Natural killer cell (primary cell): ENCODE data around the gene LINGO4. TPM values are rescaled to one million over a fixed set of nuclear protein-coding genes. Genes with fewer than 3 reads are reported as not detected.

Experiments used
- ATAC-seq, 3 donors: fragments of 150-1000 bp in 2 of 3; fragments of 200-7000 bp in 1 of 3; cut with Tn5 transposase; 1 replicate in 1 of 3; 2 replicates in 2 of 3; pipeline ENCODE4 v1.10.0; 2021; ENCODE audit warnings: mild to moderate bottlenecking in 2 of 3, moderate library complexity in 2 of 3
- DNase-seq, 2 donors: peaks; one replicate each; pipeline versions ENCODE4 v3.0.0 to v3.0.0-alpha.2; 2013 to 2021; ENCODE audit warnings: mixed read lengths in 1 of 2
- H3K27ac ChIP-seq: one replicate; pipeline ENCODE4 v1.5.1; 2013; ENCODE audit warnings: mild to moderate bottlenecking, low read length
- H3K27me3 ChIP-seq: one replicate; pipeline ENCODE4 v1.6.1; 2013; ENCODE audit warnings: low read length; ENCODE audit not compliant: control insufficient read depth, insufficient read depth
- H3K36me3 ChIP-seq: one replicate; pipeline ENCODE4 v1.6.1; 2013; ENCODE audit warnings: low read length; ENCODE audit not compliant: control insufficient read depth, insufficient read depth
- H3K4me1 ChIP-seq: one replicate; pipeline ENCODE4 v1.6.1; 2013; ENCODE audit warnings: low read length; ENCODE audit not compliant: control insufficient read depth, insufficient read depth
- H3K4me3 ChIP-seq: one replicate; pipeline ENCODE4 v1.5.1; 2013; ENCODE audit warnings: low read length
- H3K9me3 ChIP-seq: one replicate; pipeline ENCODE4 v1.6.1; 2013; ENCODE audit warnings: low read length; ENCODE audit not compliant: control insufficient read depth, insufficient read depth
- H3K27ac Mint-ChIP-seq, 2 donors: one replicate each; pipeline ENCODE4 v1.8.0; 2022; ENCODE audit warnings: mild to moderate bottlenecking in 2 of 2, mixed read lengths in 2 of 2, moderate library complexity in 1 of 2
- H3K27me3 Mint-ChIP-seq, 2 donors: one replicate each; pipeline ENCODE4 v1.8.0; 2022; ENCODE audit warnings: low read depth in 2 of 2, mixed read lengths in 2 of 2
- H3K36me3 Mint-ChIP-seq: one replicate; pipeline ENCODE4 v1.8.0; 2022; ENCODE audit warnings: mixed read lengths
- H3K4me1 Mint-ChIP-seq, 2 donors: one replicate each; pipeline ENCODE4 v1.8.0; 2022; ENCODE audit warnings: mixed read lengths in 2 of 2
- H3K4me3 Mint-ChIP-seq: one replicate; pipeline ENCODE4 v1.8.0; 2022; ENCODE audit warnings: mild to moderate bottlenecking, moderate library complexity, mixed read lengths
- H3K9me3 Mint-ChIP-seq, 2 donors: one replicate each; pipeline ENCODE4 v1.8.0; 2022; ENCODE audit warnings: mixed read lengths in 2 of 2
- CTCF ChIP-seq: fragments of 200-600 bp; IDR thresholded peaks from one replicate; pipeline ENCODE4 v1.8.0; 2022; ENCODE audit warnings: antibody characterized with exemption
- WGBS: methylation state at CpG from one replicate; pipeline ENCODE4 v1.1.7; 2013; ENCODE audit warnings: missing lambda C conversion rate; ENCODE audit not compliant: insufficient coverage; 5-methylcytosine and 5-hydroxymethylcytosine counted together
- intact Hi-C: fragments of 100-400 bp; cut with micrococcal nuclease; formaldehyde crosslinking; loops from one replicate; pipeline ENCODE4 v1.14.2; 2022
- total RNA-seq, 4 donors: library from RNA; stranded (reverse); fragments of 120-200 nt in 1 of 4; gene quantifications; one replicate each; pipeline versions ENCODE4 v1.2.3 to v1.2.4, GENCODE V29; 2013 to 2022

Gene LINGO4
- total RNA-seq, 3 donors from 2014 or later (not counting 1 experiment from before 2014, with no cell fraction given), result not detected

- no peak overlapping the region for H3K4me3 Mint-ChIP-seq
- no peaks in the 10 kb centered on the region for H3K9me3 ChIP-seq
- H3K27me3 Mint-ChIP-seq, result peaks cover 0 to 8% of the 10 kb centered on the region in 2 donors
- H3K4me3 ChIP-seq, result no peak overlapping the region
- H3K9me3 Mint-ChIP-seq, result no peaks in the 10 kb centered on the region
- no peak for TF ChIP-seq CTCF
- peaks cover 17 to 51% of the 10 kb centered on the region in 2 donors for H3K4me1 Mint-ChIP-seq
- 88% methylated on average over 4 of the region's 4 CpGs for WGBS
- no peak overlapping the region for H3K27ac Mint-ChIP-seq
- no peak for DNase-seq
- intact Hi-C loops, result no loop called here
- no peaks in the 10 kb centered on the region for H3K27me3 ChIP-seq
- H3K27ac ChIP-seq, result peak overlapping the region; percentile 49
- no peaks in the 10 kb centered on the region for H3K36me3 ChIP-seq
- H3K4me1 ChIP-seq, result peaks cover 69% of the 10 kb centered on the region
- ATAC-seq, result no peak
- no peaks in the 10 kb centered on the region for H3K36me3 Mint-ChIP-seq
These were observed 26.0 kb upstream of the LINGO4 start for GRCh38 chr1:151831256-151831591.

GRCh38 chr1:151830055-151830454 lies 24.8 kb upstream of the LINGO4 start:
- H3K4me3 ChIP-seq, result no peak overlapping the region
- Mint-ChIP-seq H3K9me3 (no peaks in the 10 kb centered on the region), H3K4me1 (peaks cover 17 to 52% of the 10 kb centered on the region in 2 donors), H3K27me3 (peaks cover 0 to 8% of the 10 kb centered on the region in 2 donors), H3K27ac (peak overlapping the region in 1 of 2 donors; percentile 28), H3K4me3 (peak overlapping the region; percentile 53), H3K36me3 (no peaks in the 10 kb centered on the region)
- no peaks in the 10 kb centered on the region for H3K9me3 ChIP-seq
- H3K36me3 ChIP-seq, result no peaks in the 10 kb centered on the region
- H3K27me3 ChIP-seq, result no peaks in the 10 kb centered on the region
- ATAC-seq (no peak), DNase-seq (no peak)
- 55% methylated on average over 5 of the region's 6 CpGs for WGBS
- intact Hi-C loops, result no loop called here
- peaks cover 73% of the 10 kb centered on the region for H3K4me1 ChIP-seq
- no peak for TF ChIP-seq CTCF
- H3K27ac ChIP-seq, result peak overlapping the region; percentile 35

GRCh38 chr1:151829352-151830046 lies 24.3 kb upstream of the LINGO4 start:
- Histone ChIP-seq H3K4me1 (peaks cover 69% of the 10 kb centered on the region), H3K9me3 (no peaks in the 10 kb centered on the region), H3K36me3 (no peaks in the 10 kb centered on the region), H3K4me3 (no peak overlapping the region), H3K27ac (peak overlapping the region; percentile 29), H3K27me3 (no peaks in the 10 kb centered on the region)
- peak overlapping the region in 1 of 2 donors; percentile 28 for H3K27ac Mint-ChIP-seq
- ATAC-seq, result no peak
- H3K4me1 Mint-ChIP-seq, result peaks cover 17 to 52% of the 10 kb centered on the region in 2 donors
- no peaks in the 10 kb centered on the region for H3K9me3 Mint-ChIP-seq
- no peak for TF ChIP-seq CTCF
- no peaks in the 10 kb centered on the region for H3K36me3 Mint-ChIP-seq
- H3K27me3 Mint-ChIP-seq, result peaks cover 0 to 8% of the 10 kb centered on the region in 2 donors
- no peak for DNase-seq
- H3K4me3 Mint-ChIP-seq, result peak overlapping the region; percentile 53
- 30% methylated on average over 4 of the region's 4 CpGs for WGBS
- intact Hi-C loops, result no loop called here

GRCh38 chr1:151828921-151829320 lies 23.7 kb upstream of the LINGO4 start:
- 4% methylated on average over 12 of the region's 12 CpGs for WGBS
- no peaks in the 10 kb centered on the region for H3K9me3 Mint-ChIP-seq
- H3K4me1 ChIP-seq, result peaks cover 63% of the 10 kb centered on the region
- no peaks in the 10 kb centered on the region for H3K9me3 ChIP-seq
- H3K27me3 Mint-ChIP-seq, result peaks cover 0 to 8% of the 10 kb centered on the region in 2 donors
- no peaks in the 10 kb centered on the region for H3K27me3 ChIP-seq
- no peak for TF ChIP-seq CTCF
- peak overlapping the region; percentile 29 for H3K27ac ChIP-seq
- H3K4me3 ChIP-seq, result no peak overlapping the region
- H3K36me3 ChIP-seq, result no peaks in the 10 kb centered on the region
- ATAC-seq, result peak in 1 of 3 donors; percentile 17
- H3K36me3 Mint-ChIP-seq, result no peaks in the 10 kb centered on the region
- intact Hi-C loops, result no loop called here
- H3K4me1 Mint-ChIP-seq, result peaks cover 17 to 52% of the 10 kb centered on the region in 2 donors
- peak in 1 of 2 donors; percentile 45 for DNase-seq
- peak overlapping the region; percentile 53 for H3K4me3 Mint-ChIP-seq
- H3K27ac Mint-ChIP-seq, result peak overlapping the region in 1 of 2 donors; percentile 28
